RWPE2 (cell line): ENCODE measurements around the gene TMEM114.

Experiments
- ATAC-seq: fragments of 200-7000 bp; cut with Tn5 transposase; 3 replicates; pipeline ENCODE4 v1.9.1; 2021; ENCODE audit warnings: low read depth
- DNase-seq: peaks from one replicate; pipeline ENCODE4 v3.0.0-alpha.2; 2020; ENCODE audit warnings: low spot score
- H3K27ac ChIP-seq: fragments of 450-650 bp; 2 replicates; pipeline ENCODE4 v1.5.1; 2017; ENCODE audit warnings: mild to moderate bottlenecking; ENCODE audit not compliant: poor library complexity, severe bottlenecking
- H3K27me3 ChIP-seq: fragments of 250-450 bp; sonication (Bioruptor Pico); 2 replicates; pipeline ENCODE4 v1.5.1; 2021; ENCODE audit warnings: mild to moderate bottlenecking, moderate library complexity; ENCODE audit not compliant: insufficient read depth, poor library complexity, severe bottlenecking
- H3K36me3 ChIP-seq: fragments of 250-450 bp; sonication (Bioruptor Pico); 2 replicates; pipeline ENCODE4 v1.5.1; 2020; ENCODE audit warnings: low read depth, mild to moderate bottlenecking, moderate library complexity
- H3K4me1 ChIP-seq: fragments of 250-450 bp; sonication (Bioruptor Pico); 2 replicates; pipeline ENCODE4 v1.5.1; 2021; ENCODE audit warnings: mild to moderate bottlenecking, moderate library complexity; ENCODE audit not compliant: insufficient read depth, poor library complexity, severe bottlenecking
- H3K4me3 ChIP-seq: fragments of 250-450 bp; sonication (Bioruptor Pico); 2 replicates; pipeline ENCODE4 v1.5.1; 2021; ENCODE audit warnings: mild to moderate bottlenecking, moderate library complexity; ENCODE audit not compliant: severe bottlenecking
- H3K9me3 ChIP-seq: fragments of 250-450 bp; sonication (Bioruptor Pico); 2 replicates; pipeline ENCODE4 v1.5.1; 2021; ENCODE audit warnings: mild to moderate bottlenecking, moderate library complexity; ENCODE audit not compliant: severe bottlenecking
- TF ChIP-seq, protein P1 (sequence below): fragments of 450-650 bp; IDR thresholded peaks from one replicate; pipeline ENCODE4 v1.5.1; 2017; ENCODE audit warnings: mild to moderate bottlenecking, moderate library complexity; ENCODE audit not compliant: poor library complexity, severe bottlenecking

The TMEM114 gene

DNA sequence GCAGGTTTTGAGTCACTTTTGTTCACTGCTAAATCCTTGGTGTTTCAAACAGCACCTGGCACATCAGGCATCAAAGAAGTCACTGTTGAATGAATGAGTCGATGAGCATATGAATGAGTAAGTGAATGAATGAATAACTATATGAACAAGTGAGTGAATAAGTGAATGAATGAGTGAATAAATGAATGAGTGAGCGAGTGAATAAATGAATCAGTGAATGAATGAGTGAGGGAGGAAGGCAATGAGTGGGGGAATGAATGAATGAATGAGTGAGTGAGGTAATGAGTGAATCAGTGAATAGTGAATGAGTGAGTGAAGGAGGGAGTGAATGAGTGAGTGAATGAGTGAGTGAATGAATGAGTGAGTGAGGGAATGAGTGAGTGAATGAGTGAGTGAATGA, 28.8 kb downstream of the TMEM114 start:
- H3K27ac ChIP-seq: no peak overlapping the region
- DNase-seq: no peak
- no peaks in the 10 kb centered on the region for H3K27me3 ChIP-seq
- TF ChIP-seq, protein P1, sequence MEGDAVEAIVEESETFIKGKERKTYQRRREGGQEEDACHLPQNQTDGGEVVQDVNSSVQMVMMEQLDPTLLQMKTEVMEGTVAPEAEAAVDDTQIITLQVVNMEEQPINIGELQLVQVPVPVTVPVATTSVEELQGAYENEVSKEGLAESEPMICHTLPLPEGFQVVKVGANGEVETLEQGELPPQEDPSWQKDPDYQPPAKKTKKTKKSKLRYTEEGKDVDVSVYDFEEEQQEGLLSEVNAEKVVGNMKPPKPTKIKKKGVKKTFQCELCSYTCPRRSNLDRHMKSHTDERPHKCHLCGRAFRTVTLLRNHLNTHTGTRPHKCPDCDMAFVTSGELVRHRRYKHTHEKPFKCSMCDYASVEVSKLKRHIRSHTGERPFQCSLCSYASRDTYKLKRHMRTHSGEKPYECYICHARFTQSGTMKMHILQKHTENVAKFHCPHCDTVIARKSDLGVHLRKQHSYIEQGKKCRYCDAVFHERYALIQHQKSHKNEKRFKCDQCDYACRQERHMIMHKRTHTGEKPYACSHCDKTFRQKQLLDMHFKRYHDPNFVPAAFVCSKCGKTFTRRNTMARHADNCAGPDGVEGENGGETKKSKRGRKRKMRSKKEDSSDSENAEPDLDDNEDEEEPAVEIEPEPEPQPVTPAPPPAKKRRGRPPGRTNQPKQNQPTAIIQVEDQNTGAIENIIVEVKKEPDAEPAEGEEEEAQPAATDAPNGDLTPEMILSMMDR: no peak
- no peak overlapping the region for H3K4me3 ChIP-seq
- H3K9me3 ChIP-seq: no peaks in the 10 kb centered on the region
- ATAC-seq: no peak
- H3K36me3 ChIP-seq: no peaks in the 10 kb centered on the region
- H3K4me1 ChIP-seq: no peaks in the 10 kb centered on the region

DNA sequence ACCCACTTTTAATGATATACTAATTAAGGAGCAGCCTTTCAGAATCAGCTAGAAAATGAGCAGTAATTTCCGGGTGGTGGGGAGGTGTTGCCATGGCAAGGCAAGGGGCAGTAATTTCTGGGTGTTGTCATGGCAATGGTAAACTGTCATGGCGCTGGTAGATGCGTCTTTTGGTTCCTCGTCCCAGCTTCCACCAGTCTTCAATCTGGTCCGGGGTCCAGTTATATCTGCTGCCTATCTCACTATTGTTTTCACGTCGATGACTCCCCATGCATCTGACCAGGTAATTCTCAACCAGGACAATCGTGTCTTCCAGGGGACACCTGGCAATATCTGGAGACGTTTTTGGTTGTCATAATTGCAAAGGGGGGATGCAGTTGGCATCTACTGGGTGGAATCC, 34.9 kb downstream of the TMEM114 start:
- no peak overlapping the region for H3K4me3 ChIP-seq
- TF ChIP-seq, protein P1: no peak
- no peaks in the 10 kb centered on the region for H3K9me3 ChIP-seq
- no peak overlapping the region for H3K27ac ChIP-seq
- DNase-seq: no peak
- no peaks in the 10 kb centered on the region for H3K4me1 ChIP-seq
- no peak for ATAC-seq
- no peaks in the 10 kb centered on the region for H3K36me3 ChIP-seq
- H3K27me3 ChIP-seq: peaks cover 13% of the 10 kb centered on the region

- no peak overlapping the region for H3K27ac ChIP-seq
- H3K4me1 ChIP-seq: no peaks in the 10 kb centered on the region
- ATAC-seq (no peak), DNase-seq (no peak)
- H3K36me3 ChIP-seq: no peaks in the 10 kb centered on the region
- TF ChIP-seq, protein P1: no peak
- H3K9me3 ChIP-seq: no peaks in the 10 kb centered on the region
- H3K4me3 ChIP-seq: no peak overlapping the region
- H3K27me3 ChIP-seq: peaks cover 13% of the 10 kb centered on the region
Observed at GRCh38 chr16:8554881-8555280, 35.4 kb downstream of the TMEM114 start.

GRCh38 chr16:8554022-8554421, 36.3 kb downstream of the TMEM114 start:
- H3K27ac ChIP-seq: no peak overlapping the region
- H3K4me3 ChIP-seq: no peak overlapping the region
- TF ChIP-seq, protein P1: no peak
- no peaks in the 10 kb centered on the region for H3K36me3 ChIP-seq
- DNase-seq: no peak
- peaks cover 13% of the 10 kb centered on the region for H3K27me3 ChIP-seq
- no peak for ATAC-seq
- H3K9me3 ChIP-seq: no peaks in the 10 kb centered on the region
- no peaks in the 10 kb centered on the region for H3K4me1 ChIP-seq

GRCh38 chr16:8552487-8553221, 37.7 kb downstream of the TMEM114 start:
- H3K9me3 ChIP-seq: no peaks in the 10 kb centered on the region
- TF ChIP-seq, protein P1: no peak
- no peak for DNase-seq
- H3K27me3 ChIP-seq: peaks cover 14% of the 10 kb centered on the region
- no peak overlapping the region for H3K27ac ChIP-seq
- H3K36me3 ChIP-seq: no peaks in the 10 kb centered on the region
- no peaks in the 10 kb centered on the region for H3K4me1 ChIP-seq
- ATAC-seq: no peak
- H3K4me3 ChIP-seq: no peak overlapping the region
